Activated CD8-positive, alpha-beta memory T cell treated with anti-CD3 and anti-CD28 coated beads for 1 hour (primary cell): Measurements from ENCODE around the gene BABAM1.

Source experiments
- DNase-seq, 2 donors: peaks; one replicate each; pipeline ENCODE4 v3.0.0-alpha.2; 2020; ENCODE audit warnings: low read depth in 1 of 2; ENCODE audit errors: extremely low read depth in 1 of 2

BABAM1 gene

DNA sequence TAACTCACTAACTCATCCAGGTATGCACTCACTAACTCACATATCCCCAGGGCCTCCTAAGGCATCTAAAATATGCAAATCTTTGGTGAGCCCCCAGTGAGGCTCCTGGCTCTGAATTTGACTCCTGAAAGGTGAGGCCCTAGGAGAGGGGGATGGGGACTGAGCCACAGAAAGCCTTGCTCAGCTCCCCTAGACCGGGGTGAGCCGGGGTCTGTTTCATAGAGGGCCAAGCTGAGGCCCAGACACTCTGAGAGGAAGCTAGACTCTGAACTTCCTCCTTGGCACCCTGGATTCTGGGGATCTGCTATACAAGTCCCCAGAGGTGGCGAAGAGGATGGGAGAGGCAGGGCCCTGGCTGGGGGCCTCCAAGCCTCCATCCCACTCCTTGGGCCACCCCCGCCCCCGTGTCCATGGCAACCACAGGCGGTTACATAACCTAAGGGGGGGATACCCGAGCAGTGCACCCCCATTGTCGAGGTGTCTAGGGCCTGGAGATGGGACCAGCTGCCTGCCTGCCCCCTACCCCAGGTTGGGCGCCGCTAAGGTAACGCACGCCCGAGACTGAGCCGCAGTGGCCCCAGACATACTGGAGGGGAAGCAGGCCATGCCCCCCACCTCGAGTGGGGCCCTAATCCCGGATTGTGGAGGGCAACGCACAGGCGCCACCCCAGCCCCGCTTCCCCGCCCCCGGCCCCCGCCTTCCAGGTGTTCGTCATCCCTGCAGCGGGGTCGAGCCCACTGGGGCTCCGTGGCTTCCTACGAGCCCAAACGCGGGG lies 35.3 kb downstream of the BABAM1 start:
- DNase-seq: no peak

- DNase-seq: peak; percentile 82 to 88
Observed at GRCh38 chr19:17303167-17303939, 36.1 kb downstream of the BABAM1 start, which contains the start of gene ABHD8. ABHD8 (minus strand) TSS chr19:17303425; CDS start chr19:17301616, 1,809 bp downstream.

- DNase-seq: no peak
Observed at GRCh38 chr19:17303940-17304267, 36.7 kb downstream of the BABAM1 start.

GRCh38 chr19:17304386-17305215 lies 37.4 kb downstream of the BABAM1 start:
- DNase-seq: no peak

DNA sequence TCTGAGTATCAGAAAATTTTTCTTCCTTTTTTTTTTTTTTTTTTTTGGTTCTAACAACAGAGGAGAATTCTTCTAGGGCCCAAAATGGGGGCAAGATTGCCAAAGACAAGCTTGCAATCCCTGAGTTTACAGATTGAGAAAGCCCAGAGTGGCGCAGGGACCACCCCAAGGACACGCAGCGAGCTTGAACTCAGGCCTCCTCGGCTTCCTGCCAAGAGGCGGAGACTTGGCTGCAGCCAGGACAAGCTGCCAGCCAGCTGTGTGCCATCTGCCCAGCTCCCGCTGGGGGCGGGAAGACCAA lies 37.9 kb downstream of the BABAM1 start:
- DNase-seq: no peak

- DNase-seq: peak; percentile 84 to 86
Observed at GRCh38 chr19:17305517-17306284, 38.5 kb downstream of the BABAM1 start, which contains the start of gene MRPL34. MRPL34 (plus strand) TSS chr19:17305872; CDS start chr19:17305893, 21 bp downstream.

DNA sequence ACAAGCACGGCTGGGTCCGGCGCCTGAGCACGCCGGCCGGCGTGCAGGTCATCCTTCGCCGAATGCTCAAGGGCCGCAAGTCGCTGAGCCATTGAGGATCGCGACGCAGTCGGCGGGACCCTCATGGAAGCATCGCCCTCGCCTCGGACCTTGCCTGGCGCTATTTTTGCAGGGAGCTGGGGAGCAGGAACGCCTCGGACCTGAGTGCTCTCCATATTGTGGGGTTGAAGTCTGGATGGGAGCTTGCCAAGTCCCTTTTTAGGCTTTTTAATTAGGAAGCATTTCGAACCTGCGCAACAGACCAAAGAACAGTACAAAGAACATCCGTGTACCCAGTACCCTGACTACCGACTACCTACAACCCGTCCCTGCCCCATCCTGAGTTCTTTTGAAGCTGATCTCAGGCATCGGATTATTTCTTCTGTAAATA lies 39.1 kb downstream of the BABAM1 start:
- no peak for DNase-seq

DNA sequence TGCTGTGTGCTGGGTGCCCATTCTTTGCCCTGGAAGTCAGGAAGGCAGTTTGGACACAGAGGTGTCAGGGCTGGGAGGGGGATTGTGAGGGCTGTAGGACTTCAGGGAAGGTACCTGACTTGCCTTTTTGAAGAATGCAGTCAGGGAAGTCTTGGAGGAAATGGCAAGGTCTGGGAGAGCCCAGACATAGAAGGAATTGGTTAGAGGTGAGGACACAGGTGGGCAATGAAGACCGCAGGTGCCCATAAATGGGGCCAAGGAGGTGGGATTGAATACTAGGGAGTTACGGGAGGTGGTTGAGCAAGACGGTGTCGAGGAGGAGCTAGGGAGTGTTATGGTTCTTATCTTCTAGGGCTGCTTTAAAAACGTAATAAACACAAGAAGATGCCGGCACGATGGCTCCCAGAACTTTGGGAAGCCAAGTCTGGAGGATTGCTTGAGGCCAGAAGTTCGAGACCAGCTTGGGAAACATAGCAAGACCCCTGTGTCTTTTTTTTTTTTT lies 40.7 kb downstream of the BABAM1 start:
- DNase-seq: no peak

DNA sequence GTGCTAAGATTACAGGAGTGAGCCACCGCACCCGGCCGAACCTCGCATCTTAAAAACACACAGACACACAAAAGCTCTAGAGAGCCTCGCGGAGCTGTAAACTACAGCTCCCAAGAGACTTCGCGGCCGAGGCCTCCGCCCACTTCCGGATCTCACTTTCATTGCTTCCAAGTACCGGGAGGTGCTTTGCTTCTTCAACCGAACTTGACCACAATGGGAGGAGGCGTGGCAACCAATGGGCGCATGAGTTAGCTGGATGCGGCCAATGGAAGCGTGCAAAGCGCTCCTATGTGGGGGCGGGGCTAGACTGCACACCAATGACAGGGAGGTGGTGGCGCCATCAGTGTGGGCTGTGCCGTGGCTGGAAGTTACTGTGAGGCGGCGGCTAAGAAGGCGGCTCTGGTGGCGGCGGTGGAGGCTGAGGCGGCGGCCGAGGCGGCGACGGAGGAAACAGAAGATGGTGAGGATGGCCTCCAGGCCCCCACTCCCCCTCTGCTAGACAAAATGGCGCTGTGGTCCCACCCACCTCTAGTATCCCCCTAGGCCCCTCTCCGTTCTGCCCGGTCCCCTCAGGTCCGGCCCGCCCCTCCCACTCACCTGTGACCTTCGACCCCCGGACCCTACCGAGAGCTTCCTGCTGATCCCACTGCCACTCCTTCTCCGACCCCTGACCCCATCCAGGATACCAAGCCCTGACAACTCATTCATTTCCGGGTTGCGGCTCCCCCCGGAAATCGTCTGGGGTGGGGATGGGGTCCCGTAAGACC lies 42.1 kb downstream of the BABAM1 start, which contains the start of gene DDA1:
Gene DDA1, plus strand, starts transcription at position 366 of the 767 bp plus-strand sequence. Its CDS starts 92 bp downstream, at position 458.
- DNase-seq: peak; percentile 95 to 98

GRCh38 chr19:17309965-17310461 lies 42.8 kb downstream of the BABAM1 start:
- no peak for DNase-seq

DNA sequence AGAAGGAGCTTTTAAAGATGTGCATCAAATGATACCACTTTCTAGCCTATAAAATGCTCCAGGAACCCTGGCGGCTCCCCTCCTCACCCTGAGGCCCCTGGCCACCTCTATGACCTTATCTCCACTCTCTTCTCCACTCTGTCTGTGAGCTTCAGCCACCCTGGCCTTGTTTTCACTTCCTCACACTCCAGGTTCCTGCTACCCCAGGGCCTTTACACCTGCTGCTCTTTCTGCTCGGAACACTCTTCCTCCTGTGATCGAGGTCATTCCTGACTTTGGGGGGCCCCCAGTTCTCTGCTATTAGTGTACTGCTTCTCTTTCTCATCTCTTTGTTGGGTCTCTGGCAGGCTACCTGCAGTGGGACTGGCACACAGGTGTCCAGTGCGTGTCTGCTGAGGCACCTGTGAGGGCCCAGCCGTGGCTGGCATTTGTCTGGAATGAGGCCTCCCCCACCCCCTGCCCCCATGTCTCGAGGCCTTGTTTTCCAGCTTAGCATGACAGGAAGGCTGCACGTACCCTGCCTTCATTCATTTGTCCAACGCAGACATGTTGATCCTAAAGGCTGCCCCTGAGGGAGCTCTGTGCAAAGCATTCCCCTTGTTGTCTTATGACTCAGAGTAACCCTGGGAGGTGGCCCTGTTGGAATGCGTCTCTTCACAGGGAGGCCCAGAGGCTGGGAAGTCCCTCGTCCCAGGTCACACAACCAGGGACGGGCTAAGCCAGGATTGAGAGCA lies 44.4 kb downstream of the BABAM1 start:
- DNase-seq: no peak

- no peak for DNase-seq
Observed at GRCh38 chr19:17312189-17313113, 45.2 kb downstream of the BABAM1 start.

DNA sequence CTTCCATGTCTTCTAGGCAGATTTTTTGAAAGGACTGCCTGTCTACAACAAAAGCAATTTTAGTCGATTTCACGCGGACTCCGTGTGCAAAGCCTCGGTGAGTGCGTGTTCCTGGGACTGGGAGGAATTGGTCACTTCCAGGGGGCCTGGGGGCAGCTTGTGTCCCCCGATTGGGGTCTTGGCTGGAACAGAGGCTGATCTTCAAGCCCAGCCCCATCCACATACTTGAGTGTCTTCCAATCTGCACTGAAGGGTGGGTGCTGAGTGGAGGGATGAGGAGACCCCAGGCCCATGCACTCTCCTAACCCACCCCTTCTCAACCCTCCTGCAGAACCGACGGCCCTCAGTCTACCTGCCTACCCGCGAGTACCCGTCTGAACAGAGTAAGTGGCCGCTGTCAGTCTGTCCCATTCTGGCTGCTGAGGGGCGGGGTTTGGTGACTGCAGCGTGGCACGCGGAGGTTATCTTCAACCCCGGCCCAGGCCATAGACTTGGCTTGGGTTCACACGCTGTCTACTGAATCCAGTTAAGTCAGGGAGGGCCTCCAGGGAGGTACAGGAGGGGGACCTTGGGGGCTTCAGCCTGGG lies 46.9 kb downstream of the BABAM1 start:
- no peak for DNase-seq

GRCh38 chr19:17318966-17319365 lies 51.7 kb downstream of the BABAM1 start:
- DNase-seq: no peak

GRCh38 chr19:17319473-17320238 lies 52.4 kb downstream of the BABAM1 start:
- no peak for DNase-seq

DNA sequence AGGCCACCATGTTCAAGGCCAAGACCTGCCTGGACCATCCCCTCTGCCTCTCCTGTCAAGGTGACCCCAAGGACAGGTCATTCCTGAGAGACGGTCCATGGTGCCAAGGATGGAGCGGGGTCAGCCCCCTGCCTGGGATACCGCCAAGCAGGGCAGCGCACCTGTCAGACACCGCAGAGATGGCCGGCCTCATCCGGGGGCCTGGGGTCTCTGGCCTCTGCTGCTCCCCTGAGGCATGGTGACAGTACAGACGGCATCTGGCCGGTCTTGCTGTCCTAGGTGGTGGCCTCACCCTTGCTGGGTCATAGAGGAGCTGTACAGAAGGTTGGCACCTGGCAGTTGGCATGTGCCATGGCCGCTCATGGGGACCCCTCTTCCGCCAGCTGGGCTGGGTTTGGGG lies 53.2 kb downstream of the BABAM1 start:
- DNase-seq: no peak
